Right hindlimb (tissue), 1 donor: ENCODE results near the gene PDE4B.
"Not testable (repeated sequence)": the region's sequence is repeated elsewhere in the genome, so short reads cannot be mapped to it uniquely, and the experiment has no call there.

ENCODE experiments used
- DNase-seq: peaks from one replicate; pipeline ENCODE4 v3.0.0-alpha.2; 2018

The PDE4B gene

DNA sequence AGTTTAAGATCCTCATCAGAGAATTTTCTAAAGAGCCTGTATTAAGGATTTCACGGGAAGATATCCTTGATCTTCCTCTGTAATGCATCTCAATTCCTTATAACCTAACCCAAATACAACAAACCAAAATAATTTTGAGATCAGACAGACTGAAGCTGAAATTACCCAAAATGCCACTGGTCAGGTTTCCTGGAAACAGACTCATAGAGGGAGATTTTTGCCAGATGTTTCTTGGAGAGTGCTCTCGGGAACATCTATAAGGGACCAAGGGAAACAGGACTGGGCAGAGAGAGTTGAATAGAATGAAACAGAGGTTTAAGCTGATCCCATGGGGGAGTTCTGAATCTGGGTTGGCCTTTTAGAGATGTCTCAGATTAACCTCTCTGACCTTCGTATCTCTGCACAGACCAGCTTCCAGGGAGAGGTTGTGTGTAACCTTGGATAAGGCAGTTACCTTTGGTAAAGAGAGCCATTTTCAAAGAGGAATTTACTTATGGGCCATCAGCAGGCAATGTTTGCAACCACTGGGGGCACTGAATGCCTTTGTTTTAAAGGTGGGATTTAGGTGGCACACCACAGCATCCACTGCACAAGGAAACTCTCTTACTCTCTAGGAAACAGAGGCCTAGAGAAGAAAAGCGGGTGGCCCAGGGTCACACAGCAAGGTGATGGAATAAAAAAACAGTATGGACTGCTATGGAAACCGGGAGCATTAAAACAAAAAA lies 610.5 kb downstream of the PDE4B start:
- no peak for DNase-seq

DNA sequence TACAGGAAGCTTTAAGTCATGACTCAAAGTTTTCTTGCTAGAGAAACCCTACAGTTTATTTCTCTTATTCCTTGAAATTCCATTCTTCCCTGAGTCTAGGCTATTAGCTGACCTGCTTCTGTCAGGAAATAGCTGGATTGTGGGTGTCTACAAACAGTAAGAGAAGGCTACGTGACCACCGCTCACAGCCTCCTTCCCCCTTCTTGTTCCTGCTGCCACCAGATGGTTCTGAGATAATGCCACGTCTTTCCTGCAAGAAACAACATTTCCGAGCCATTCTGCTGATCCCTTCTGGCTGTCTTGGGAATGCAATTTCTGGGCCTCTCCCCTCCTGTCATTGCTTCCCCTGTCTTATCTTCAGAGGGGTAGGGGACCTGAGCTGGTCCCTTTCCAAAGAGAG lies 612.4 kb downstream of the PDE4B start:
- DNase-seq = no peak

DNA sequence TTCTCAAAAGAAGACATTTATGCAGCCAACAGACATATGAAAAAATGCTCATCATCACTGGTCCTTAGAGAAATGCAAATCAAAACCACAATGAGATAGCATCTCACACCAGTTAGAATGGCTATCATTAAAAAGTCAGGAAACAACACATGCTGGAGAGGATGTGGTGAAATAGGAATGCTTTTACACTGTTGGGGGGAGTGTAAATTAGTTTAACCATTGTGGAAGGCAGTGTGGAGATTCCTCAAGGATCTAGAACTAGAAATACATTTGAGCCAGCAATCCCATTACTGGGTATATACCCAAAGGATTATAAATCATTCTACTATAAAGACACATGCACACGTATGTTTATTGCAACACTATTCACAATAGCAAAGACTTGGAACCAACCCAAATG lies 618.8 kb downstream of the PDE4B start:
- not testable (repeated sequence) for DNase-seq

DNA sequence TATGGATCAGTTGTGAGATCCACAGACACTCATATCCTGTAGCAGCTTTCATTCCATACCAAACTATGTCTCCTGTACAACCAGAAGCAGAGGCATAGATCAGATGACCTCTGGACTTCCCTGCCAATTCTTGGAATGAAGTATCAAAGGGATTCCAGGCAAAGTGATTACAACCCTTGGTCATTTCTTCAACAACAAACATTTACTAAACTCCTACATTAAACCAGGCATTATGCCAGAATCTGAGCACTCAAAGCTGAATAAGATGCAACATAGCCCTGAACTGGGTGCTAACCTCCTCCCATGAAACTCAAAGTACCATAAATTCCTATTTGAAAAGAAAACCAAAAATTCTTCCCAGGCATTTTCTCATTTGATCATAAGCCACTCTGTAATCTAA lies 620.0 kb downstream of the PDE4B start:
- no peak for DNase-seq

DNA sequence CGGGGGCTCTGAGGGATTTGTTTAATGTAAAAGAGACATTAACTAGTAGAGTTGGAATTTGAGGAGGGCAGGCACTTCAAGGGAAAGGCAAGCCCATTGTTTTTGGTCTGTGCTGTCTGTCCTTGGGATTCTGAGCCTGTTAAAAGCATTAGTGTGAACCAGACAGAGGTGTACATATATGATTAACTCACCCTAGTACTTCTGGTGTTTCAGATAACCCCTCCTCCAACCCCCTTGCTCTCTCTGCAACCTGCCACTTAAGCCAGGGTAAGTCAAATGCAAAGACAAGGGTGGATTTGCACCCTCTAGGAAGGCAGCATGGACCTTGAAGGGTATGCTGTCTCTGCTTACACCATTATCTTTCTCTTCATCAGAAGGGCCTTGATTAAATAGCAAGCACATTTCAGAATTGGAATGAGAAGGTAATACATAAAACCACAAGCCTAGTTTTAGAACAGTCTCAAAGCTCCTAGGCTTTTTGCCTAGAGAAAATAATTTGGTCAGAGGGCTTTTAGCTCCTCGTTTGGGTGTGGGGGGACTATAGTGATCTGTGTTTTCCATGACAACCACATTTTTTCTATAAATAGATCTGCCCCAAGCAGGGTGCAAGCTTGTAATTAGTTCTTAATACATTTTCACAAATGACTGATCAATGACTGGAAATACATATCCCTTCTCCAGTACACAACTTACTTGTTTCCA lies 620.6 kb downstream of the PDE4B start:
- no peak for DNase-seq

DNA sequence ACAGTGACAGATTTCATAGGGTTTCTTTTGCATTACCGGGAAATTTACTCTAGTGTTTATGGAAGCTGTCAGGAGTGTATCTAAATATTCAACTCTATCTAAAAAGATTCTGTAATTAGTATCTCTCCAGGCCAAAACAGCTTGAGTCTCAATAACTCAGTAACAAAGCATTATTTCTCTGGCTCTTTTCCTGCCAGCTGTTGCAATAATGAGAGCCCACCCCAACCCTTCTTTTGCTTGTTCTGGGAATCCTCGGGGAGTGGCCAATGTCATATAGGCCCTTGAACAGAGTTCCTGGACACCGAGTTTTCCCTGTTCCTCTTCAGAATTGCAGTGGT lies 621.1 kb downstream of the PDE4B start:
- DNase-seq = no peak

DNA sequence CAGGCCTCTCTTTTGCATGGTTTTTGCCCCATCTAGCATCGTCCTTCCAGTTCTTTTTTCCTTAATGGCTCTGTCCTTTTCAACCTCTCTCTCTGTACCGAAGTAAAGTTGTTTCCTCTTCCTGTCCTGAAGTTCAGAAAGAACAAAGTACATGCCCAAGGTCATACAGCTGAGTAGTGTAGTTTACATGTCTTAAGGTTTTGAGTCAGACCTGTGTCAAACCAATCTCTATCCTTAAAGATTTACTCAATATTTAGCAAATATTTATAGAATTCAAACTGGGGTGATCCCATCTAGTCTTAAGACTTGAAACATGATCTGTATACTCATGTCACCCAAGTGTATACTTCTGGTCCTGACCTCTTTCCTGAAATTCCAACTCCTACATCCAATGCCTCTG lies 622.6 kb downstream of the PDE4B start:
- no peak for DNase-seq

DNA sequence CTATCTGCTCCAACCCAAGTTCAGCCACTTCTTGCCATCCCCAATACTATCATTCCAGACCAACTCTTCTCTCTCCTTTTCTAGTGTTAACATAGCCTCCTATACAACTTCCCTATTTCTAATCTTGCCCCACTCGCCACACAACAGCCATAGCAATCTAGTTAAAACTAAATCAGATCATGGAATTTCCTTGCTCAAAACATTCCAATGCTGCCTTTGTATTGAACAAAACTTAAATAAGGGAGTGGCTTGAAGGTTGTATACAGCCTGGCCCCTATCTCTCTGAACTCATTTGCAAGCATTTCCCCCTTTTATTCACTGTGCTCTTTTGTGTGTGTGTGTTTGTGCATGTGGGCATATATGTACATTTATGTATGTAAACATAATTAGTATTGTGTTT lies 623.2 kb downstream of the PDE4B start:
- no peak for DNase-seq

DNA sequence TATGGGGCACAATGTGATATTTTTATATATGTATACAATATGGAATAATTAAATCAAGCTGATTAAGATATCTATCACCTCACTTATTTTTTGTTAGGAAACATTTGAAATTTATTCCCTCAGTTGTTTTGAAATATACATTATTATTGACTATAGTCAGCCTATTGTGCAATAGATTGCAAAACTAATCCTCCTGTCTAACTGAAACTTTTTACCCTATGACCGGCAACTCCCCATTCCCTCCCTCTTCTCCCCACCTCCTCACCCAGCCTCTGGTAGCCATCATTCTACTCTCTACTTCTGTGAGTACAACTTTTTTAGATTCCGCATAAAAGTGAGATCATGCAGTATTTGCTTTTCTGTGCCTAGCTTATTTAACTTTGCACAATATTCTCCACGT lies 623.6 kb downstream of the PDE4B start:
- no peak for DNase-seq

DNA sequence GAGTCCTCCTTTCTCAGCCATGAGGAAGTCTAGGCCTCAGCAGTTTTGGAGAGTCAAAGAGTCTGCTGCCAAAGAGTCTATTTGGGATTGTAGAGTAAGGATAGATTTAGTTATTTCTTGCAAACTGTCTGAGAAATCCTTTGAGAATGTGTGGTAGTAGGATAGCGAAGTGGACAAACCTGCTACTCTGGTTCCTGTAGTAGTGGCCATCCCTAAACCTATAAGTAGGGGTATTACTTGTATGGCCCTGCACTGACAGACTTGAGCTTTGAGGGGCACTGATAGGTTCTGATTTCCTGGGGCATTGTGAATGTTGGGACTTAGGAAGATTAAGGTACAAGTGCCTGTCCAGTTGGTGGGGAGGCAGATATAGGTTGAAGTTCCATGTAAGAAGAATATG lies 625.3 kb downstream of the PDE4B start:
- DNase-seq = no peak

DNA sequence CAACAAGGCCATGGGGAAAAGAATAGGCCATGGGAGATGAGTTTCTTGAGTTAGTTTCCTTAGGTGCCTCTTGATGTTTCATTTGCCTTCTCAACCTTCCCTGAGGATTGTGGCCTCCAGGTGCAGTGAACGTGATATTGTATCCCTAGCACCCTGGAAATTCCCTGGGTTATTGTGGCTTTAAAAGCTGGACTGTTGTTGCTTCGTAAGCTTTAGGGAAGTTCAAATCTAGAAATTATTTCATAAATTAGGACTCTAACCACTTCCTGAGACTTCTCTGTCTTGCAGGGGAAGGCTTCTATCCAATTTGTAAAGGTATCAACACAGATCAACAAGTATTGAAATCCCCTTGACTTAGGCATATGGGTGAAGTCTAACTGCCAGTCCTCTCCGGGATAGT lies 627.5 kb downstream of the PDE4B start:
- not testable (repeated sequence) for DNase-seq

DNA sequence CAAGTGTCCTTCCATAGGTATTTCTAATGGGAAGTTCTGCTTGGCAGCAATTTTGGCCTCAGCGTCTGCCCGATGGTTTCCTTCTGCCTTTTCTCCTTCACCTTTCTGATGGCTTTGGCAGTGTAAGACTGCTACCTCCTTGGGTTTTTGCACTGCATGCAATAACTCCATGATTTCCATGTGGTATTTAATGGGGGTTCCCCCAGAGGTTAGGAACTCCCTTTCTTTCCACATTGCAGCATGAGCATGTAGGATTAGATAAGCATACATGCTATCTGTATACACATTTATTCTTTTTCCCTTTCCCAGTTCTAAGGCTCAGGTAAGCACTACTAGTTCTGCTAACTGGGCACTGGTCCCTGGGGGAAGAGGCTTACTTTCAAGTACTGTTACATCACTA lies 628.2 kb downstream of the PDE4B start:
- DNase-seq = not testable (repeated sequence)

DNA sequence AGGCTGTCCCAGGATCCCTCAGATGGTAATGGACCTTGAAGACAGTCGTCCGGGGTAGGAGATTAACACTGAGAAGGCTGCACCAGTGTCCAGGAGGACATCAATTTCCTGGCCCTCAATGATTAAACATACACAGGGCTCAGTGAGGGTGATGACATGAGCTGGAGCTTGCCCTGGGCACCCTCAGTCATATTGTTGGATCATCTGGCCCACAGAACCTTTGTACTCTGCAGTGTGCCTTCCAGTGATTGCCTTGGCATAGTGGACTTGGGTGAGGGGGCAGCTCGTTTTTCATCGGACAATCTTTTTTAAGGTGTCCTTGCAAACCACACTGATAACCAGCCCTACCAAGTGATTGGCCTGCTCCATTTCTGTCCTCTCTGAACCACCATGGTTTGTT lies 630.1 kb downstream of the PDE4B start:
- DNase-seq = no peak
